HG02610 (cell line): ENCODE data around the gene MN1.

ENCODE experiments used
- ATAC-seq: cut with Tn5 transposase; IDR thresholded peaks from one replicate; pipeline ENCODE4 v1.9.1; 2021; ENCODE audit warnings: mild to moderate bottlenecking, moderate library complexity; ENCODE audit not compliant: unreplicated experiment

Gene MN1

GRCh38 chr22:27719036-27719347 is 82.6 kb downstream of the MN1 start:
- ATAC-seq: no peak

GRCh38 chr22:27718186-27719035 is 83.1 kb downstream of the MN1 start:
- no peak for ATAC-seq

- no peak for ATAC-seq
Observed at GRCh38 chr22:27717094-27717493, 84.5 kb downstream of the MN1 start.

- no peak for ATAC-seq
Observed at GRCh38 chr22:27716074-27716473, 85.5 kb downstream of the MN1 start.

GRCh38 chr22:27715106-27715505 is 86.5 kb downstream of the MN1 start:
- ATAC-seq: no peak

GRCh38 chr22:27714068-27714467 is 87.5 kb downstream of the MN1 start:
- no peak for ATAC-seq

- no peak for ATAC-seq
Observed at GRCh38 chr22:27713461-27713860, 88.1 kb downstream of the MN1 start.

- no peak for ATAC-seq
Observed at GRCh38 chr22:27711756-27712155, 89.8 kb downstream of the MN1 start.

- no peak for ATAC-seq
Observed at GRCh38 chr22:27711012-27711411, 90.5 kb downstream of the MN1 start.

- no peak for ATAC-seq
Observed at GRCh38 chr22:27709919-27710675, 91.5 kb downstream of the MN1 start.

- no peak for ATAC-seq
Observed at GRCh38 chr22:27706489-27706888, 95.1 kb downstream of the MN1 start.

GRCh38 chr22:27705408-27706080 is 96.0 kb downstream of the MN1 start:
- ATAC-seq: no peak

- no peak for ATAC-seq
Observed at GRCh38 chr22:27704581-27704980, 97.0 kb downstream of the MN1 start.

GRCh38 chr22:27699383-27700019 is 102.1 kb downstream of the MN1 start:
- ATAC-seq: no peak

- no peak for ATAC-seq
Observed at GRCh38 chr22:27698813-27699212, 102.7 kb downstream of the MN1 start.
